ENCODE results near the gene PSIP1. TPM values are rescaled to one million over a fixed set of nuclear protein-coding genes. Genes with fewer than 3 reads are reported as not detected.

PSIP1 gene
- total RNA-seq, 2 experiments from 2014 or later = 146 to 151 TPM

DNA sequence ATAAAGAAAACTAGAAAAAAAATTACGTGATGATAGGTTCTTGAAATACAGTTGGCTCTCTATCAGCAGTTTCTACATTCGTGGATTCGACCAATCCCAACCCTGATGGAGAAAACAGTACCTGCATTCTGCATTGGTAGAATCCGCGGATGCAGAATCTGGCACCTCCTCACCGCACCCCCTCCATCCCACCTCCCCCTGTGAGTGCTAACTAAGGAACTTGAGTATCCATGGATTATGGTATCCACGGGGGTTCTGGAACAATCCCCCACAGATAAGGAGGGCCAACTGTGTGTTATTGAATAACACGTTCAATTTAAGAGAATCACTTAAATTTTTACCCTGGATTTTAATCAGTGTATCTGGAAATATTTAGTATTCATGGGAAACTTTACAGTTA lies 10.5 kb upstream of the PSIP1 start:
- BruUV-seq (replicated peaks) = no TSS peak
- TF ChIP-seq, protein P1, sequence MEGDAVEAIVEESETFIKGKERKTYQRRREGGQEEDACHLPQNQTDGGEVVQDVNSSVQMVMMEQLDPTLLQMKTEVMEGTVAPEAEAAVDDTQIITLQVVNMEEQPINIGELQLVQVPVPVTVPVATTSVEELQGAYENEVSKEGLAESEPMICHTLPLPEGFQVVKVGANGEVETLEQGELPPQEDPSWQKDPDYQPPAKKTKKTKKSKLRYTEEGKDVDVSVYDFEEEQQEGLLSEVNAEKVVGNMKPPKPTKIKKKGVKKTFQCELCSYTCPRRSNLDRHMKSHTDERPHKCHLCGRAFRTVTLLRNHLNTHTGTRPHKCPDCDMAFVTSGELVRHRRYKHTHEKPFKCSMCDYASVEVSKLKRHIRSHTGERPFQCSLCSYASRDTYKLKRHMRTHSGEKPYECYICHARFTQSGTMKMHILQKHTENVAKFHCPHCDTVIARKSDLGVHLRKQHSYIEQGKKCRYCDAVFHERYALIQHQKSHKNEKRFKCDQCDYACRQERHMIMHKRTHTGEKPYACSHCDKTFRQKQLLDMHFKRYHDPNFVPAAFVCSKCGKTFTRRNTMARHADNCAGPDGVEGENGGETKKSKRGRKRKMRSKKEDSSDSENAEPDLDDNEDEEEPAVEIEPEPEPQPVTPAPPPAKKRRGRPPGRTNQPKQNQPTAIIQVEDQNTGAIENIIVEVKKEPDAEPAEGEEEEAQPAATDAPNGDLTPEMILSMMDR (conservative IDR thresholded peaks at IDR 0.05; ENCODE audit: low read length) = no peak
- TF ChIP-seq EZH2phosphoT487 (IDR thresholded peaks at IDR 0.05; ENCODE audit: borderline replicate concordance, low read depth, low read length) = no peak
- H2AFZ ChIP-seq (ENCODE audit: low read length) = no peak overlapping the region
- no peaks in the 10 kb centered on the region for H3K4me1 ChIP-seq (ENCODE audit: insufficient read depth, low read length, poor library complexity, severe bottlenecking)
- intact Hi-C loops (cut with micrococcal nuclease; ENCODE audit: unreplicated experiment) = no loop called here
- no peaks in the 10 kb centered on the region for H3K9me3 ChIP-seq (ENCODE audit: low read length)
- no peak for DNase-seq (ENCODE audit: low spot score)
- no peaks in the 10 kb centered on the region for H3K9me2 ChIP-seq (ENCODE audit: insufficient read depth, low read length)
- ChIA-PET CTCF (ENCODE audit: unreplicated experiment) (no interaction called here), POLR2A (interaction anchor here (0.6 to 0.7 kb wide), 2 partner anchors 49 to 88 kb away, joined by 3 to 4 read pairs; no protein-coding TSS in a partner anchor)
- H3K27ac ChIP-seq (ENCODE audit: low read depth, low read length, poor library complexity, severe bottlenecking) = no peak overlapping the region
- no peaks in the 10 kb centered on the region for H3K36me3 ChIP-seq (ENCODE audit: insufficient read depth, low read length)
- no peak overlapping the region for H3K4me2 ChIP-seq (ENCODE audit: low read length)
- no peaks in the 10 kb centered on the region for H4K20me1 ChIP-seq (ENCODE audit: insufficient read depth, low read length)
- H3K4me3 ChIP-seq (ENCODE audit: low read depth, low read length, poor library complexity, severe bottlenecking) = no peak overlapping the region
- no peaks in the 10 kb centered on the region for H3K79me2 ChIP-seq (ENCODE audit: insufficient read depth, low read depth, low read length)

DNA sequence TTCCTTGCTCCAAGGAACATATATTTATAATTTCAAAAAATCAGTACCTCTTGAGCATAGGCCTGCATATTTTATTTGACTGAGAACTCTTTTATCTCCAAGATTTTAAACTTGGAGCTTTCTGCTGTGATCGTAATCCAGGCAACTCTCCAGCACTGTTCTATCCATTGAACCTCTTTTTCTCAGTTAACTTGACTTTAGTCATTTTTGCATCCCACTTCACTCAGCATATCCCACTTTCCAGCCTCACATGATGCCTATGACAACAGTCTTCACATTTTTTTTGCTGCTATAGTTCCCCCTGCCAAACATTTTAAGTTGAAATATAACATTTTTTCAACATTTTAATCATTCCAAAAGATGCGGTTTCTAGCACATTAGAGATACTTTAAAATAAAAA lies 9.1 kb upstream of the PSIP1 start:
- no TSS peak for BruUV-seq (replicated peaks)
- Histone ChIP-seq H2AFZ (ENCODE audit: low read length) (no peak overlapping the region), H3K9me2 (ENCODE audit: insufficient read depth, low read length) (no peaks in the 10 kb centered on the region), H4K20me1 (ENCODE audit: insufficient read depth, low read length) (no peaks in the 10 kb centered on the region), H3K4me1 (ENCODE audit: insufficient read depth, low read length, poor library complexity, severe bottlenecking) (no peaks in the 10 kb centered on the region), H3K27ac (ENCODE audit: low read depth, low read length, poor library complexity, severe bottlenecking) (no peak overlapping the region), H3K36me3 (ENCODE audit: insufficient read depth, low read length) (no peaks in the 10 kb centered on the region), H3K4me3 (ENCODE audit: low read depth, low read length, poor library complexity, severe bottlenecking) (no peak overlapping the region), H3K9me3 (ENCODE audit: low read length) (no peaks in the 10 kb centered on the region), H3K4me2 (ENCODE audit: low read length) (no peak overlapping the region), H3K79me2 (ENCODE audit: insufficient read depth, low read depth, low read length) (no peaks in the 10 kb centered on the region)
- CTCF ChIA-PET (ENCODE audit: unreplicated experiment) = no interaction called here
- intact Hi-C loops (cut with micrococcal nuclease; ENCODE audit: unreplicated experiment) = no loop called here
- no peak for DNase-seq (ENCODE audit: low spot score)
- POLR2A ChIA-PET = interaction anchor here (0.5 to 0.7 kb wide), 3 partner anchors 27 to 169 kb away, joined by 3 read pairs; no protein-coding TSS in a partner anchor
- TF ChIP-seq, protein P1 (conservative IDR thresholded peaks at IDR 0.05; ENCODE audit: low read length) = no peak
- no peak for TF ChIP-seq EZH2phosphoT487 (IDR thresholded peaks at IDR 0.05; ENCODE audit: borderline replicate concordance, low read depth, low read length)

- Histone ChIP-seq H2AFZ (ENCODE audit: low read length) (peak overlapping the region; percentile 84; the same call in 1 of the 2 replicates), H3K4me2 (ENCODE audit: low read length) (peak overlapping the region; percentile 91), H3K9me2 (ENCODE audit: insufficient read depth, low read length) (no peaks in the 10 kb centered on the region), H3K4me3 (ENCODE audit: low read depth, low read length, poor library complexity, severe bottlenecking) (peak overlapping the region; percentile 99), H3K79me2 (ENCODE audit: insufficient read depth, low read depth, low read length) (peaks cover 21% of the 10 kb centered on the region), H3K4me1 (ENCODE audit: insufficient read depth, low read length, poor library complexity, severe bottlenecking) (peaks cover 39% of the 10 kb centered on the region), H3K27ac (ENCODE audit: low read depth, low read length, poor library complexity, severe bottlenecking) (peak overlapping the region; percentile 82), H3K9me3 (ENCODE audit: low read length) (no peaks in the 10 kb centered on the region), H4K20me1 (ENCODE audit: insufficient read depth, low read length) (peaks cover 17% of the 10 kb centered on the region), H3K36me3 (ENCODE audit: insufficient read depth, low read length) (peaks cover 17% of the 10 kb centered on the region)
- intact Hi-C loops (cut with micrococcal nuclease; ENCODE audit: unreplicated experiment) = no loop called here
- BruUV-seq (replicated peaks) = no TSS peak
- ChIA-PET CTCF (ENCODE audit: unreplicated experiment) (interaction anchor here (0.8 to 1.7 kb wide), 3 partner anchors 37 to 57 kb away, joined by 3 to 6 read pairs (median 5); partner anchors contain the start of gene CCDC171), POLR2A (interaction anchor here (0.6 to 4.6 kb wide), 12 partner anchors 9 to 248 kb away, joined by 3 to 110 read pairs (median 6); partner anchors contain the start of genes CCDC171 and SNAPC3)
- no peak for TF ChIP-seq EZH2phosphoT487 (IDR thresholded peaks at IDR 0.05; ENCODE audit: borderline replicate concordance, low read depth, low read length)
- TF ChIP-seq, protein P1 (conservative IDR thresholded peaks at IDR 0.05; ENCODE audit: low read length) = peak; percentile 68
- DNase-seq (ENCODE audit: low spot score) = peak; percentile 55
Measured at GRCh38 chr9:15513335-15513734, 2.6 kb upstream of the PSIP1 start.
